Smooth muscle cell (in vitro differentiated cells): ENCODE results near the gene MINDY3. TPM values are rescaled to one million over a fixed set of nuclear protein-coding genes. Genes with fewer than 3 reads are reported as not detected.

Experiments used
- DNase-seq: peaks from one replicate; lab custom pipeline; 2025; ENCODE audit not compliant: unreplicated experiment; lab: John Stamatoyannopoulos, UW
- H2AFZ ChIP-seq: fragments of 200-600 bp; sonication (generic); 2 replicates; pipeline ENCODE4 v1.6.0; 2016; ENCODE audit warnings: antibody characterized with exemption, low read depth, mild to moderate bottlenecking
- H3F3A ChIP-seq: fragments of 200-600 bp; sonication (generic); 2 replicates; pipeline ENCODE4 v1.6.0; 2017; ENCODE audit warnings: antibody characterized with exemption, low read depth
- H3K27ac ChIP-seq: fragments of 200-600 bp; sonication (generic); 2 replicates; pipeline ENCODE4 v1.5.1; 2016; ENCODE audit warnings: low read depth, mild to moderate bottlenecking
- H3K27me3 ChIP-seq: fragments of 200-600 bp; sonication (generic); 2 replicates; pipeline ENCODE4 v1.6.1; 2016; ENCODE audit warnings: low read depth, mild to moderate bottlenecking
- H3K36me3 ChIP-seq: fragments of 200-600 bp; sonication (generic); 2 replicates; pipeline ENCODE4 v1.5.1; 2016; ENCODE audit warnings: low read depth
- H3K4me1 ChIP-seq: fragments of 200-600 bp; sonication (generic); 2 replicates; pipeline ENCODE4 v1.5.1; 2016; ENCODE audit warnings: low read depth
- H3K4me2 ChIP-seq: fragments of 200-600 bp; sonication (generic); 2 replicates; pipeline ENCODE4 v1.6.0; 2016; ENCODE audit warnings: mild to moderate bottlenecking
- H3K4me3 ChIP-seq: fragments of 200-600 bp; sonication (generic); 2 replicates; pipeline ENCODE4 v1.5.1; 2016; ENCODE audit warnings: mild to moderate bottlenecking
- H3K79me2 ChIP-seq: fragments of 200-600 bp; sonication (generic); 2 replicates; pipeline ENCODE4 v1.6.0; 2016; ENCODE audit warnings: low read depth, mild to moderate bottlenecking
- H3K9ac ChIP-seq: fragments of 200-600 bp; sonication (generic); 2 replicates; pipeline ENCODE4 v1.6.0; 2016; ENCODE audit warnings: low read depth
- H3K9me3 ChIP-seq: fragments of 200-600 bp; sonication (generic); replicated peaks from 2 replicates; pipeline ENCODE4 v1.5.1; 2016; ENCODE audit warnings: low read depth
- H4K20me1 ChIP-seq: fragments of 200-600 bp; sonication (generic); 2 replicates; pipeline ENCODE4 v1.6.0; 2016; ENCODE audit warnings: low read depth
- CTCF ChIP-seq: fragments of 200-600 bp; sonication (generic); IDR thresholded peaks from 2 replicates; pipeline ENCODE4 v1.5.1; 2017; ENCODE audit warnings: borderline replicate concordance, mild to moderate bottlenecking, antibody characterized with exemption; ENCODE audit not compliant: insufficient read depth, poor library complexity, severe bottlenecking
- WGBS: methylation state at CpG from one replicate; pipeline ENCODE4 v1.1.7; 2016; ENCODE audit warnings: low lambda C conversion rate; 5-methylcytosine and 5-hydroxymethylcytosine counted together
- polyA plus RNA-seq: library from polyadenylated mRNA; unstranded; fragments of >200 nt; fragmentation: Nextera tagmentation; extraction: Ambion mirVana; gene quantifications from 2 replicates; pipeline ENCODE4 v1.2.1, GENCODE V29; 2016
- total RNA-seq: library from RNA; depleted of rRNA; stranded (reverse); fragments of >200 nt; gene quantifications from 2 replicates; pipeline ENCODE4 v1.2.3, GENCODE V29; 2014

MINDY3 gene
- total RNA-seq (31.7 and 32.2 TPM in 2 replicates), polyA plus RNA-seq (15.2 and 16.9 TPM in 2 replicates)

DNA sequence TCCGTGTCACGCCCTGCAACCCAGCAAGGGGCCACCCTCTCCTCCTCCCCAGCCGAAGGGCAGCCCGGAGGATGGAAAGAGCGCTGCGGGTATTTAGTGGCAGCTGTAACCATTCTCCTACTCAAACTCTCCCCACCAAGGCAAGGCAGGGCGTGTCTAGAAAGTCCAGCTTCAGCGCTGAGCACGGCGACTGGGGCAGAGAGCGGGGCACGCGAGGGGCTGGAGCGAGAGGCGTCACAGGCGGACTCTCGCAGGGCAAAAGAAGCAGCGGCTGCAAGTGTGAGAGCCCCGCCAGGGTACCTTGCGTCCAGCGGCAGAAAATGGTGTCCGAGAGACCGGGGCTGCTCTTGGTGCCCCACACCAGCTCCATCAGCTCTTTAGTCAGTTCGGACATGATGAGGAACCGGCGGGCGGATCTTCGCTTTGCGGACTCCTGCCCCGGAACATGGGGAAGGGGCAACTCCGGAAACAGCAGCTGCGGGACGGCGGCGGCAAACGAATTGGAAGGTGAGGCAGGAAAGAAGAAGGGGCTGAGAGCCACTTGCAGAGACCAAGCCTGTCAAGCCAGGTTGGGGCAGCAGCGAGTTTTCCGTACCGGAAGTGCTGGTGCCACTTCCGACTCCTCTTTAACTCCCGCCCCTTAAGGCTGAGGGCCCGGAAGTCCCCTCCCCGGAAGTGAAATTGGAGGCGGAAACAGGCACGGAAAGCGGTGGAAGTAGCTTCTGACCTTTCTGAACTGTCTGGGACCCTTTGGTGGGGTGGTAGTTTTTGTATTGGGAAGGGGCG, at the start of gene MINDY3:
MINDY3 (minus strand) TSS at position 602 of the 786 bp plus-strand sequence; CDS start at position 394, 208 bp downstream.
- Histone ChIP-seq H3F3A (no peaks in the 10 kb centered on the region), H3K4me1 (peaks cover 8% of the 10 kb centered on the region), H3K27ac (peak within 1 kb of the TSS; percentile 30), H3K79me2 (peaks cover 43% of the 10 kb centered on the region), H3K4me3 (peak within 1 kb of the TSS; percentile 99), H3K9me3 (no peaks in the 10 kb centered on the region), H4K20me1 (peaks cover 28% of the 10 kb centered on the region), H3K9ac (peak within 1 kb of the TSS; percentile 30), H2AFZ (peak within 1 kb of the TSS; percentile 99), H3K27me3 (peaks cover 30% of the 10 kb centered on the region), H3K36me3 (no peaks in the 10 kb centered on the region), H3K4me2 (peak within 1 kb of the TSS; percentile 97)
- DNase-seq: peak; percentile 43
- WGBS: 2% methylated on average over 47 of the region's 47 CpGs
- no peak for TF ChIP-seq CTCF

- no peak overlapping the region for H3K9ac ChIP-seq
- no peaks in the 10 kb centered on the region for H3K36me3 ChIP-seq
- H3F3A ChIP-seq: no peaks in the 10 kb centered on the region
- H3K27ac ChIP-seq: no peak overlapping the region
- H3K4me2 ChIP-seq: no peak overlapping the region
- no peaks in the 10 kb centered on the region for H3K4me1 ChIP-seq
- H2AFZ ChIP-seq: no peak overlapping the region
- 52% methylated on average over 3 of the region's 3 CpGs for WGBS
- H3K9me3 ChIP-seq: no peaks in the 10 kb centered on the region
- no peaks in the 10 kb centered on the region for H4K20me1 ChIP-seq
- H3K79me2 ChIP-seq: no peaks in the 10 kb centered on the region
- H3K4me3 ChIP-seq: no peak overlapping the region
- no peak for TF ChIP-seq CTCF
- no peaks in the 10 kb centered on the region for H3K27me3 ChIP-seq
- no peak for DNase-seq
Measured at GRCh38 chr10:15901889-15902288, 41.6 kb upstream of the MINDY3 start.

DNA sequence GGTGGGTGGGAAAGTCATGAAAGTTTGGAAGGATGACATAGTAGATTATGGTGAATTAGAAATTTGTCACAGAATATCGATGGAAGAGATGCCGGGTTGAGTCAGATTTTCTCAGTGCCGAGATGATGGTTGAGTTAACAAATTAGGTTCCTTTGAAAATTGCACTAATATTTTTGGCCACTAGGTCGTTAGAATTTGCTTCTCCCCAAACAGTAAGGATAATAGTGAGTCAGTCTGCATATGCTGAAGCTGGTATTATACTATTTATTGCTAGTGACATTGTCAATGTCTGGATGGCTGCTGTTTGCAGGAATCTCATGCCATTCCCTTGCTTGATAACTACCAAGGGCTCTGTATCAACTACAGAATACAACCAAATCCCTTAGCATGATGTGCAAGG, 37.7 kb upstream of the MINDY3 start:
- no peaks in the 10 kb centered on the region for H3K4me1 ChIP-seq
- H2AFZ ChIP-seq: no peak overlapping the region
- TF ChIP-seq CTCF: peak; percentile 24
- H3K9ac ChIP-seq: no peak overlapping the region
- H3K9me3 ChIP-seq: no peaks in the 10 kb centered on the region
- no peaks in the 10 kb centered on the region for H3K27me3 ChIP-seq
- no peaks in the 10 kb centered on the region for H4K20me1 ChIP-seq
- H3K79me2 ChIP-seq: no peaks in the 10 kb centered on the region
- no peak overlapping the region for H3K4me3 ChIP-seq
- H3K27ac ChIP-seq: no peak overlapping the region
- no peaks in the 10 kb centered on the region for H3F3A ChIP-seq
- 67% methylated on average over 4 of the region's 4 CpGs for WGBS
- H3K4me2 ChIP-seq: no peak overlapping the region
- DNase-seq: no peak
- no peaks in the 10 kb centered on the region for H3K36me3 ChIP-seq

DNA sequence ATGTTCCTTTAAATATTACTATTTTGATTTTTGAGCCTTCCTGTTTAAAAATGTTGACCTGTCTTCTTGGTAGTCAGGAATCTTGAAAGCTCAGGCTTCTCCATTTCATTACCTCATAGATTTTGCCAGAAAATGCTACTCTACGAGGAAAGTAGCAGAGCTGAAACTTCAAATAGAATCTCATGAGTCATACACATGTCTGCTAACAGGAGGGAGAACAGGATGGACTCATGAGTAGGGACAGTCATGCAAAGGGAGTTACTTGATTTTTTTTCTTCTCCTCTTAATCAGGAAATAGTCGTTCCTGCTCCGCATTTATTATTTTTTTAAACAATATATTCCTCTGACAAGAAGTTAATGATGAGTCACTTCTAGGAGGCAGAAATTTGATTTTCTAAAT, 37.0 kb upstream of the MINDY3 start:
- no peak for DNase-seq
- no peaks in the 10 kb centered on the region for H3F3A ChIP-seq
- WGBS: 43% methylated on average over 3 of the region's 3 CpGs

More for the DNA sequence above, 37.0 kb upstream of the MINDY3 start:
- no peaks in the 10 kb centered on the region for H3K36me3 ChIP-seq
- H3K4me3 ChIP-seq: no peak overlapping the region
- H2AFZ ChIP-seq: no peak overlapping the region
- no peak overlapping the region for H3K4me2 ChIP-seq
- no peak overlapping the region for H3K27ac ChIP-seq
- H4K20me1 ChIP-seq: no peaks in the 10 kb centered on the region
- H3K9me3 ChIP-seq: no peaks in the 10 kb centered on the region
- no peak overlapping the region for H3K9ac ChIP-seq
- no peaks in the 10 kb centered on the region for H3K79me2 ChIP-seq
- no peaks in the 10 kb centered on the region for H3K4me1 ChIP-seq
- H3K27me3 ChIP-seq: no peaks in the 10 kb centered on the region
- no peak for TF ChIP-seq CTCF
